HG02571 (cell line): ENCODE measurements around the gene P2RY6.
"Not testable (repeated sequence)": the region's sequence is repeated elsewhere in the genome, so short reads cannot be mapped to it uniquely, and the experiment has no call there.

Experiments
- ATAC-seq: cut with Tn5 transposase; IDR thresholded peaks from one replicate; pipeline ENCODE4 v1.9.1; 2021; ENCODE audit warnings: mild to moderate bottlenecking, moderate library complexity; ENCODE audit not compliant: unreplicated experiment

The P2RY6 gene, protein sequence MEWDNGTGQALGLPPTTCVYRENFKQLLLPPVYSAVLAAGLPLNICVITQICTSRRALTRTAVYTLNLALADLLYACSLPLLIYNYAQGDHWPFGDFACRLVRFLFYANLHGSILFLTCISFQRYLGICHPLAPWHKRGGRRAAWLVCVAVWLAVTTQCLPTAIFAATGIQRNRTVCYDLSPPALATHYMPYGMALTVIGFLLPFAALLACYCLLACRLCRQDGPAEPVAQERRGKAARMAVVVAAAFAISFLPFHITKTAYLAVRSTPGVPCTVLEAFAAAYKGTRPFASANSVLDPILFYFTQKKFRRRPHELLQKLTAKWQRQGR

GRCh38 chr11:73271936-73272679 lies at the start of gene P2RY6:
Gene P2RY6, plus strand, starts transcription at chr11:73272338. Its CDS starts 24,181 bp downstream, at chr11:73296519.
- ATAC-seq: no peak

DNA sequence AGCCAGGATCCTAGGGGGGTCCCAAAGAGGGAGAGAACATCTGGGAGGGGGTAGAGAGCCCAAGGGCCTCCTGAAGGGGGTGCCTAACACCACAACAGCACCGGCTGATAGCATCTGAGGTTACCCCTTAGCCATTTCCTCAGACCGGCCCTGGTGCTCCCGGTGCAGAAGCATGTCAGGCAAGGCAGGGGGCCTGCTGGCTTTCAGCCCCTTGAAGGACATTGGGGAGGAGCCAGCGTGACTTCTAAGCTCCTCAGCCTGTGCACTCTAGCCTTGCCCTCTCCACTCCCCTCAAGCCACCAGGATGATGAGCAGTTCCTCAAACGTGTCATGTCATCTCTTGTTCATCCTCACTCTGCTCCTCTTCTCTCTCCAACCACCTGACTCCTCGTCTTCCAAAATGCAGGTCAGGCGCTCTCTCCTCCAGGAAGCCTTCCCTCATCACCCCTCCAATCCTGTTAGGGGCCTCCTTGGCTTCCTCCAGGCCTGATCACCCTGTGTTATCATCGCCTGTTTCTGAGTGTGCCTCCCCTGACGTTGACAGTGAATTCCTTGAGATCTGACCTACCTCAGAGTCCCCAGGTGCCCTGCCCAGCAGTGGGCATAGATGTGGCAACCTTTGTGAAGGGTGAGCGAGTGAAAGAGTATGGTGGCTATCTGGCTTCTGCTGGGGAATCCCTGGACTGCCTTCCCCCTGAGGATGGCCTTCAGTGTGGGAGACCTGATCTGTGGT lies 48.0 kb upstream of the P2RY6 start:
- ATAC-seq: no peak

DNA sequence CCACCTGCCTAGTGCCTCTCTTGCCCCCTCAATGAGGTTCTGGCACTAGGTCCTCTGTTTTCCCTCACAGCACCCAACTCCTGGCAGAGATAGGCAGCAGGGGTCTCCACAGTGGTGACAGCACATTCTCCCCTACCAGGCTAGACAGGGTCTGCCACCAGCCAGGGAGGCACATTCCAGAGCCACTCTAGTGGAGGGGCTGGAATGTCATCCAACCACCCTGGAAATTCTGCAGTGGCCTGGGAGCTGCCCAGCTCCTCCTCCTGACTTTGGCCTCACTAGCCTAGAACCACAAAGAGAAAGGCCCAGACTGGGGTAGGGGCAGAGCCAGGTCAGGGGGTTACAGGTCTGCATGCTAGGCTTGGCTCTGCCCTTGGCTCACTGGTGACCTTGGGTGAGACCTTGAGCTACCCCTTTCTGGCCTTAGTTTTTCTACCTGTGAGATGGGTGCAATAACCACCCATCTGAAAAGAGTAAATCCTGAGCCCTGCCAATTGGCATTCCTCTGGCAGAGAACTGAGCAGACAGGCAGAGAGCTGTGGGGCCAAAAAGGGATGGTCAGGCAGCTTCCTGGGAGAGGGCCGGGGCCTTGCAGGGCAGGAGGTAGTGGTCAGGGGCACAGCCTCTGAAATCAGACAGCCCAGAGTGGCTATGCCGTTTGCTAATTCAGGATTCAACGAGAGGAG lies 47.0 kb upstream of the P2RY6 start:
- ATAC-seq: no peak

GRCh38 chr11:73225851-73226250 lies 46.3 kb upstream of the P2RY6 start:
- ATAC-seq: no peak

- no peak for ATAC-seq
Observed at GRCh38 chr11:73226297-73227006, 45.7 kb upstream of the P2RY6 start.

DNA sequence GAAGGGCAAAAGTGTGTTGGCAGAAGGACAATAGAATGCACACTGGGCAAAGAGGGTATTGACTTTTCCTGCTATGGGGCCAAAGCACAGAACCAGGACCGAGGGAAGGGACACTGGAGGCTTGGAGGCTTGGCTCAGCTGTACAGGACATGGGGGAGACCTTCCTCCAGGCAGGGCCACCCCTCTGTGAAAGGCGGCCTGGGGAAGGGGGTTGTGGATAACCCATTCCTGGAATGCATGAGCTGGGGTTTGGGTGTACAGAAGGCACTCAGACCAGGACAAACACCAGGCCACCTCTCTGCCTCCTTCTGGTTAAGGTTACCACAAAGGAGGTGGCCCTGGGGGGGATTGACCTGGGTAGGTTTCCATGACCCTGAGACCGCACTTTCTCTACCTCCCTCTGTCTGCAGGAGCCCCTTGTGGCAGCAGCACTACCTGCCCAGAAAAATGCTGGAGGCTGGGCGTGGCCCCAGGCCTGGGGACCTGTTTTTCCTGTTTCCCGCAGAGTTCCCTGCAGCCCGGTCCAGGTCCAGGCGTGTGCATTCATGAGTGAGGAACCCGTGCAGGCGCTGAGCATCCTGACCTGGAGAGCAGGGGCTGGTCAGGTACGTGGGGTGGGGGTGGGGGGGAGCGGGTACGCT lies 44.4 kb upstream of the P2RY6 start:
- no peak for ATAC-seq

- ATAC-seq: no peak
Observed at GRCh38 chr11:73228268-73229134, 43.6 kb upstream of the P2RY6 start.

DNA sequence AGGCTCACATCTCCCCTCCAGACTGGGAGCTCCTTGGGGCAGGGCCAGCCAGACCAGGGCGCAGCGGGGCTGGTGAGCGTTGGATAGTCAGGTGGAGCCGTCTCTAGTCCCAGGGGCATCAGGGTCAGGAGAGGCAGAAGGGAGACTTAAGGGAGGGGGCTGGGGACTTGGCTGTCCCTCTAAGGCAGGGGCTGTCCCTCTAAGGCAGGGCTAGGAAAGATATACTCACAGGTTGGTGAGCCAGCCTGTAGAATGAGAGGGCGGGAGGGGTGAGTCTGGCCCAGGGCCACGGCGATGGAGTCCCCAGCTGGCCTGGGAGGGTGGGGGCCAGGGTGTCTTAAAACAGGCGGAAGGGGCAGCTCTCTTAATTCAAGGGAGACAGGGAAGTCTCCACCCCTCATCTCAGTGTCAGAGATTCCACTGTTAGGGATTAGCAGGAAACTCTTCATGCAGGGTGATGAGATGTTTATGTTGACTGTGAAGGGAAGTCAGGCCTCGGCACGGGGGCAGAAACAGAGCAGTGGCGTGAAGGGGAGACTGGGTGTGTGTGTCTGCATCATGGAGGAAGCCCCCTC lies 42.7 kb upstream of the P2RY6 start:
- no peak for ATAC-seq

DNA sequence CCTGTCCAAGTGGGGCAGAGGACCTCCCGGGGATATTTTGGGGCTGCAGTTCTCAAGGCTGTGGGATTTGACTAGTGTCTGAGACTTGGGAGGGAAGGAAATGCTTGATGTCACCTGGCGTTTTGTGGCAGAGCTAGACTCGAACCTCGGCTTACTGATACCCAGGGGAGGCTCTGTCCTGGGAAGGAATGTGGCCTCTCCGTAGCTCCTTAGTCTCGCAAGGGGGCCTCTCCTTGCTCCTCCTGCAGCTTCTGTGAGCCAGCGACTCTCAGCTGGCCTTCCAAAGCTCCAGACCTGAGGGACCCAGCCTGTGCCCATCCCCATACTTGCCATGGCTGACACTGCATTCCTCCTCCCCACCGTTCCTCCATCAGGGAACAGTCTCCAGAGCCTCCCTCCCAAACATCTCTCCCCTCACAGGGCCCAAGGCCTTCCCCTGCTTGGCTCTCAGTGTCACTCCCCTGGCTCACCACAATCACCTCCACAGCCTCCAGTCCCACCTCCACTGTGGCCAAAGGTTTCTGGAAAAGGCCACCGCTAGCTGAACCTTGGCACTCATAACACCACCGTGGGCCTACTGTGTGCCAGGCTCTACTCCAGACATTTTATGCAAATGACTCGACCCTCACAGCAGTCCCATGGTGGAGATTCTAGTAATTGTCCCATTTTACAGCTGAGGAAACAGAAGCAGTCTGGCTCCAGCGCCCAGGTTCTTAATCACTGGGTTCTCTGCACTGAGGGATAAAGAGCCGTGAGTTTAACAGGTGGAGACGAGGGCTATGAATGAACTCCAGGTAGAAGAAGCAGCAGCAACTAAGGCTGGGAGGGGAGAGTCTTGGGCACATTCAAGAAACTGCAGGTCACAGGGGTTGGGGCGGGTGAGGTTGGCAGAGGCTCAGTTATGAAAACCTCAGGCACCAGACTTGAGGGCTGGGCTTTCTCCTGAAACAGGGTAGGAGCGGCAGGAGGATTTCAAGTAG lies 42.0 kb upstream of the P2RY6 start:
- ATAC-seq: no peak

DNA sequence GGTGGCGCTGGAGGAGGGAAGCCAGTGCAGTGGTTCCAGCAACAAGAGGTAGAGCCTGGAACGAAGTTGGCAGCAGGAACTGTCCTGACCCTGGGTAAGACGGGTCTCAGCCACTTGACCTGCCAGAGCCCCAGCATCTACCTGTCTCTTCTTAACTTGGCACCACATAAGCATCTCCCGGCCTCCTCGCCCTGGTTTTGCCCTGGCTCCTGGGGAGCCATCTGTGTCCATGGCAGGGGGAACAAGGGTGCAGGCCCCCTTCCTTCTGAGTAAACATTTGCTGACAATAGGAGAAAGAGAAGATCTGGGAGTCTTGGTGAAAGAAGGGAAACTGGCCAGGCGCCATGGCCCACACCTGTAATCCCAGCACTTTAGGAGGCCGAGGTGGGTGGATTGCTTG lies 41.2 kb upstream of the P2RY6 start:
- no peak for ATAC-seq

DNA sequence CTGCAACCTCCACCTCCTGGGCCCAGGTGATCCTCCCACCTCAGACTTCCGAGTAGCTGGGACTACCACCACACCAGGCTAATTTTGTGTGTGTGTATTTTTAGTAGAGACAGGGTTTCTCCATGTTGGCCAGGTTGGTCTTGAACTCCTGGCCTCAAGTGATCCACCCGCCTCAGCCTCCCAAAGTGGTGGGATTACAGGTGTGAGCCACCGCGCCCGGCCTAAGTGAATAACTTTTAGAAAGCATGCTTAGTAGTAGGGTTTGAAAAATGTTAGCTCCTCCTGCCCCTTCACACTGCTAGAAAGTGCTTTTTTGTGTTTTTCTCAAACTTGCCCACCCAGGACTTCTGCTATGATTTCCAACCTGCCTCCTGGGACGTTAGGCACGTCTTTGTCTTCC lies 39.7 kb upstream of the P2RY6 start:
- ATAC-seq: not testable (repeated sequence)

DNA sequence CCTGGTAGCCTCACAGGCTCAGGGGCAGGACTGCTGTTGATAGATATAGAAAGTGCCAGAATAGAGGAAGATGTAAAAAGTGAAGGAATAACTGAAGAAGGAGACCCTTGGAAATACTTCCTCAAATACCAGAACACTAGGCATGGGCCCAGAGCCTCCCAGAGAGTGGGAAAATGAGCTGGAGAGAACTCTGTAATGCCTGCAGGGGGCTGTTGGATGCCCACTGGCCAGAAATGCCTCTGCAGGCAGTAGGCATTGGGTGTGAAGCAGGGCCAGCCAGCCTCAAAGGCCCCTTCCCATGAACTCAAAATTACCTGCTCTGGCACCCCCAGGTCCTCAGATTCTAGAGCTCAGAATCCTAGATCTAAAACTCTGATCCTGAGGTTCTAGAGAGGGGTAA lies 38.9 kb upstream of the P2RY6 start:
- ATAC-seq: no peak

DNA sequence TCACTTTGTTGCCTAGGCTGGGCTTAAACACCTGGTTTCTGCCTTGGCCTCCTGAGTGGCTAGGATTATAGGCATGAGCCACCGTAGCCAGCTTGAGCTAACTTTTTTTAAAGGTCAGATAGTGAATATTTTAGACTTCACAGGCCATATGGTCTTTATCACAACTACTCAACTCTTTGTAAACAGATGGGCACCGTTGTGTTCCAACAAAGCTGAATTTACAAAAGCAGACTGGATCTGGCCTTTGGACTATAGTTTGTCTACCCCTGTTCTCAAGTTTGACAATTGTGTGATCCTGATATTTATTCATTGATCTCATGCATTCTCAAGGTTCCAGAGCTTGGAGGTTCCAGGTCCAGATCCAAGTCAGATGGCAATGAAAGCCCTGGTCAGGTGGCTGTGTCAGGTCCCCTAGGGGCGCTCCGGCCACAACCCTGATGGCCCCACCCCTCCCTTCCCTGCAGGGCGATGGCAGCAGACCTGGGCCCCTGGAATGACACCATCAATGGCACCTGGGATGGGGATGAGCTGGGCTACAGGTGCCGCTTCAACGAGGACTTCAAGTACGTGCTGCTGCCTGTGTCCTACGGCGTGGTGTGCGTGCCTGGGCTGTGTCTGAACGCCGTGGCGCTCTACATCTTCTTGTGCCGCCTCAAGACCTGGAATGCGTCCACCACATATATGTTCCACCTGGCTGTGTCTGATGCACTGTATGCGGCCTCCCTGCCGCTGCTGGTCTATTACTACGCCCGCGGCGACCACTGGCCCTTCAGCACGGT lies 38.3 kb upstream of the P2RY6 start:
- ATAC-seq: no peak

GRCh38 chr11:73234471-73235181 lies 37.5 kb upstream of the P2RY6 start:
- no peak for ATAC-seq

DNA sequence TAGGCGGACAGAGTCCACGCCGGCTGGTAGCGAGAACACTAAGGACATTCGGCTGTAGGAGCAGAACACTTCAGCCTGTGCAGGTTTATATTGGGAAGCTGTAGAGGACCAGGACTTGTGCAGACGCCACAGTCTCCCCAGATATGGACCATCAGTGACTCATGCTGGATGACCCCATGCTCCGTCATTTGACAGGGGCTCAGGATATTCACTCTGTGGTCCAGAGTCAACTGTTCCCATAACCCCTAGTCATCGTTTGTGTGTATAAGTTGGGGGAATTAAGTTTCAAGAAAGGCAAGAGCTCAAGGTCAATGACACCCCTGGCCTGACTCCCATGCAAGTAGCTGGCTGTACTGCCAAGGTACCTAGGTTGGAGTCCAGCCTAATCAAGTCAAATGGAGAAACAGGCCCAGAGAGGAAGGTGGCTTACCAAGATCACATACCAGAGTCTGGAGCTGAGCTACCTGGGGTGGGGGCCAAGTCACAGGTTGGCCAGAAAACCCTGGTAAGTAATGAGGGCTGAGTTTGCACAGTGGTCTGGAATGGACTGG lies 36.8 kb upstream of the P2RY6 start:
- ATAC-seq: no peak

DNA sequence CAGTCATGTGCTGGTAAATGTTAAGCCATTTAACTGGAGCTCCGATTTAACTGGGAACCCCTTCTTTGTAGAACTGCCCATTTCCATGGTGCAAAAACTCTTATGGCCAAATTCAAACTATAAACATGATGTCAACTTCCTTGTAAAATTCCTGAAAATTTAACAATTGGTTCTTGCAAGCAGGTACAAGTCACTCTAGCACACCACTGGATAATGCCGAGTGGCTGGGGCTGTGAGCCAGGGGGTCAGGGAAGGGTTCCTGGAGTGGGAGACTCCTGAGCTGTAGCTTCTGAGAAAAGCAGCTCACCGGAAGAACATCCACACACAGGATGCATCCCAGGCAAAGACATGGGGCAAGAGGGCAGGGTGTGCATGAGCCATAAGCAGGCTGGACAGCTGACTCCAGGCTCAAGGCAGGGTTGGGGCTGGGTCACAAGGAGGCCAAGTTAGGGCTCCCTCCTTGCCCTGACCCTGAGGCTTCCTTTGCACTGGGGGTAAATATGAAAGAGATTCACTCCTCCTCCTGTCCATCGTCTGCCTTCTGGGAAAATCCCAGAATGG lies 35.9 kb upstream of the P2RY6 start:
- ATAC-seq: no peak
